Activated B cell treated with CpG ODN at 0.5 μM for 24 hours (primary cell): ENCODE measurements around the gene ADGRG1. TPM values are rescaled to one million over a fixed set of nuclear protein-coding genes. Genes with fewer than 3 reads are reported as not detected.

Experiments used
- ATAC-seq: fragments of 200-7000 bp; cut with Tn5 transposase; one replicate; pipeline ENCODE4 v1.10.0; 2021; ENCODE audit warnings: low read depth, mild to moderate bottlenecking, moderate library complexity
- CTCF ChIA-PET: fragments of 350-600 bp; sonication (Branson Sonifier 250); formaldehyde crosslinking; loops from one replicate; lab custom pipeline; 2021; ENCODE audit warnings: antibody characterized with exemption; lab: Charles Lee
- POLR2A ChIA-PET: fragments of 350-600 bp; sonication (Branson Sonifier 250); formaldehyde crosslinking; loops from one replicate; lab custom pipeline; 2021; ENCODE audit warnings: antibody characterized with exemption; lab: Charles Lee
- DNase-seq: peaks from one replicate; pipeline ENCODE4 v3.0.0; 2022
- H3K27ac Mint-ChIP-seq: one replicate; pipeline ENCODE4 v1.8.0; 2020; ENCODE audit warnings: mixed read lengths
- H3K27me3 Mint-ChIP-seq: one replicate; pipeline ENCODE4 v1.8.0; 2021; ENCODE audit warnings: mixed read lengths
- H3K36me3 Mint-ChIP-seq: one replicate; pipeline ENCODE4 v1.8.0; 2021; ENCODE audit warnings: low read depth, mixed read lengths
- H3K4me1 Mint-ChIP-seq: one replicate; pipeline ENCODE4 v1.8.0; 2021; ENCODE audit warnings: mixed read lengths
- H3K4me3 Mint-ChIP-seq: one replicate; pipeline ENCODE4 v1.8.0; 2020; ENCODE audit warnings: mild to moderate bottlenecking, mixed read lengths
- H3K9me3 Mint-ChIP-seq: one replicate; pipeline ENCODE4 v1.8.0; 2020; ENCODE audit warnings: mixed read lengths
- intact Hi-C: fragments of 100-400 bp; cut with micrococcal nuclease; formaldehyde crosslinking; loops from one replicate; pipeline ENCODE4 v1.15.1; 2024
- total RNA-seq: library from RNA; stranded (reverse); gene quantifications from 2 replicates; pipeline ENCODE4 v1.2.3, GENCODE V29; 2022
- TF ChIP-seq, protein P1 (sequence below): fragments of 200-600 bp; IDR thresholded peaks from one replicate; pipeline ENCODE4 v1.8.0; 2022; ENCODE audit warnings: antibody characterized with exemption, mild to moderate bottlenecking

ADGRG1 gene
- total RNA-seq, 1 donor from 2014 or later, result 0.13 TPM

DNA sequence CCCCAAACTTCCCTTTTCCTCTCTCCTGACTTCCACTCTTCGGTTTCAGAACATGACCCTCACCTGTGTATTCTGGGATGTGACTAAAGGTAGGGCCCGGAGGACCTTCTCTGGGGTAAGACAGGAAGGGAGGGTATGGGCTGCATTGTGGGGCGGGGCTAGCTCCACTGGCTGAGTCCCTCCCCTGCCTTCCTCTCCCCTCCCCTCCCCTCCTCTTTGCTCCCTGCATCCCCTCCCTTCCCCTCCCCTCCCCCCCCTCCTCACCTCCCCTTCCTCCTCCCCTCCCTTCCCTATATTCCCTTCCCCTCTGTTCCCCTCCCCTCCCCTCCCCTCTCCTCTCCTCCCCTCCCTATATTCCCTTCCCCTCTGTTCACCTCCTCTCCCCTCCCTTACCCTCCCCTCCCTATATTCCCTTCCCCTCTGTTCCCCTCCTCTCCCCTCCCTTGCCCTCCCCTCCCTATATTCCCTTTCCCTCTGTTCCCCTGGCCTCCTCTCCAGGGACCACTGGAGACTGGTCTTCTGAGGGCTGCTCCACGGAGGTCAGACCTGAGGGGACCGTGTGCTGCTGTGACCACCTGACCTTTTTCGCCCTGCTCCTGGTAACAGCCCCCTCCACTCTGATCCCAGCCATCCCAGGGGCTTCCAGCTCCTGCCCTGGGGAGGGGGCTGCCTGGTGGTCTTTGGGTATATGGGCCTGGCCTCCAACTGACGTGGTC is 51.5 kb downstream of the ADGRG1 start:
- Mint-ChIP-seq H3K36me3 (no peaks in the 10 kb centered on the region), H3K9me3 (no peaks in the 10 kb centered on the region), H3K4me3 (no peak overlapping the region), H3K27me3 (no peaks in the 10 kb centered on the region), H3K4me1 (no peaks in the 10 kb centered on the region), H3K27ac (no peak overlapping the region)
- ChIA-PET CTCF (no interaction called here), POLR2A (no interaction called here)
- TF ChIP-seq, protein P1, sequence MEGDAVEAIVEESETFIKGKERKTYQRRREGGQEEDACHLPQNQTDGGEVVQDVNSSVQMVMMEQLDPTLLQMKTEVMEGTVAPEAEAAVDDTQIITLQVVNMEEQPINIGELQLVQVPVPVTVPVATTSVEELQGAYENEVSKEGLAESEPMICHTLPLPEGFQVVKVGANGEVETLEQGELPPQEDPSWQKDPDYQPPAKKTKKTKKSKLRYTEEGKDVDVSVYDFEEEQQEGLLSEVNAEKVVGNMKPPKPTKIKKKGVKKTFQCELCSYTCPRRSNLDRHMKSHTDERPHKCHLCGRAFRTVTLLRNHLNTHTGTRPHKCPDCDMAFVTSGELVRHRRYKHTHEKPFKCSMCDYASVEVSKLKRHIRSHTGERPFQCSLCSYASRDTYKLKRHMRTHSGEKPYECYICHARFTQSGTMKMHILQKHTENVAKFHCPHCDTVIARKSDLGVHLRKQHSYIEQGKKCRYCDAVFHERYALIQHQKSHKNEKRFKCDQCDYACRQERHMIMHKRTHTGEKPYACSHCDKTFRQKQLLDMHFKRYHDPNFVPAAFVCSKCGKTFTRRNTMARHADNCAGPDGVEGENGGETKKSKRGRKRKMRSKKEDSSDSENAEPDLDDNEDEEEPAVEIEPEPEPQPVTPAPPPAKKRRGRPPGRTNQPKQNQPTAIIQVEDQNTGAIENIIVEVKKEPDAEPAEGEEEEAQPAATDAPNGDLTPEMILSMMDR, result no peak
- intact Hi-C loops, result no loop called here
- no peak for ATAC-seq
- DNase-seq, result no peak

DNA sequence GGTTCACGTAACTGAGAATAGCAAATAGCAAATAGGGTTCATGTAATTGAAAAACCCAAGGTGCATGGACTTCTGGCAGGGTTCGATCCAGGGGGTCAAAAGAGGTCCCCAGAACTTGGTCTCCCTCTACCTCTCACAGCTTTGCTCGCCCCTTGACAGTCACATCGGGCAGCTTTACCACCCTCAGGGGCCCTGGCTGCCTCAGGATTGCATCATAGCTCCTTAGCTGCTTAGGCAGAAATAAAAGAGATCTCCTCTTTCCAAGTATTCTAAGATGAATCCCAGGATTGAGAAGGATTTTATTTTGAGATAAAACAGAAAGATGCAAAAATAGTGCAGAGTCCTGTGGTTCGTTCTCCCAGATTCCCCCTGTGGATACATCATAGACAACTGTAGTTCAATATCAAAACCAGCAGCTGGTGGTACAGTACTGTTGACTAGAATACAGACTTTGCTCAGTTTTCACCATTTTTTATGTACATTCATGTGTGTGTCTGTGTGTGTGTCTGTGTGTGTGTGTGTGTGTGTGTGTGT is 52.5 kb downstream of the ADGRG1 start:
- no peak for ATAC-seq
- POLR2A ChIA-PET, result interaction anchor here (0.7 kb wide), 1 partner anchor 28 kb away, joined by 7 read pairs; no protein-coding TSS in a partner anchor
- CTCF ChIA-PET, result no interaction called here
- no peaks in the 10 kb centered on the region for H3K4me1 Mint-ChIP-seq
- no peak for DNase-seq
- TF ChIP-seq, protein P1, result no peak
- H3K27ac Mint-ChIP-seq, result no peak overlapping the region
- H3K36me3 Mint-ChIP-seq, result no peaks in the 10 kb centered on the region
- H3K4me3 Mint-ChIP-seq, result no peak overlapping the region
- no peaks in the 10 kb centered on the region for H3K9me3 Mint-ChIP-seq
- no peaks in the 10 kb centered on the region for H3K27me3 Mint-ChIP-seq
- intact Hi-C loops, result no loop called here

DNA sequence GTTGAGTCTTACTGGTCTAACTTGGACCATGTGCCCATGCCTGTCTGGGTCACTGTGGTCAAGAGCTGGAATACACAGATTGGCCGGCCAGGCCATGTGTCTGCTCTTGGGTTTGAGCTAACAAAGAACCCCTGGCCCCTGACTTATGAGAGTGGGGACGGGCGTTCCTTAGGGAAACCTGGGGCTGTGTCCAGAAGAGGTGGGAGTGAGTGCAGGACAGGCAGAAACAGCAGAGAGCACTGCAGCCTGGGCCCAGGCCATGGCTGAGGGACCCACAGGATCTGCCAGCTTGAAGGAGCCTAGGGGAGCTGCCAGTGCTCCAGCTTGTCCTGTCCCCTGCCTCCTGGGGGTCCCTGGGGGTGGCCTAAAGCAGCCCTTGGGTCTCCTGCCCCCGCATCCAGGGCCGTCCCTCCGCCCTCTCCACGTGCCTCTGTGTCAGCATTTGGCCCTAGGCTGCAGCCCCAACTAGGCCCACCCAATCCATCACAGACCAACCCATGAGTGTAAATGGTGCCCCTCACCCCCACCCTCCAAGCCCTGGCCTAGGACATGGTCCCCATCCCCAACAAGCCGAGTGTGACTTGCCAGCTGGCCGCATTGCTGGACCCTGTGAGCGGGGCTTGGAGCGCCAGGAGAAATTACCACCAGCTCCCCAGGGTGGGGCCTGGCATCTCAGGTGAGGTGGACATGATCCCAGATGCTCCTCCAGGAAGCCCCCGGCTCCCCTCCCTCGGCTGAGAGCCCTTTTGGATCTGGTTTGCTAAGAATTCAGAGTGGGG is 53.7 kb downstream of the ADGRG1 start:
- TF ChIP-seq, protein P1, result no peak
- Mint-ChIP-seq H3K4me3 (no peak overlapping the region), H3K27me3 (no peaks in the 10 kb centered on the region), H3K27ac (no peak overlapping the region), H3K36me3 (no peaks in the 10 kb centered on the region), H3K4me1 (no peaks in the 10 kb centered on the region), H3K9me3 (no peaks in the 10 kb centered on the region)
- DNase-seq (no peak), ATAC-seq (no peak)
- POLR2A ChIA-PET, result no interaction called here
- CTCF ChIA-PET, result no interaction called here
- intact Hi-C loops, result no loop called here

DNA sequence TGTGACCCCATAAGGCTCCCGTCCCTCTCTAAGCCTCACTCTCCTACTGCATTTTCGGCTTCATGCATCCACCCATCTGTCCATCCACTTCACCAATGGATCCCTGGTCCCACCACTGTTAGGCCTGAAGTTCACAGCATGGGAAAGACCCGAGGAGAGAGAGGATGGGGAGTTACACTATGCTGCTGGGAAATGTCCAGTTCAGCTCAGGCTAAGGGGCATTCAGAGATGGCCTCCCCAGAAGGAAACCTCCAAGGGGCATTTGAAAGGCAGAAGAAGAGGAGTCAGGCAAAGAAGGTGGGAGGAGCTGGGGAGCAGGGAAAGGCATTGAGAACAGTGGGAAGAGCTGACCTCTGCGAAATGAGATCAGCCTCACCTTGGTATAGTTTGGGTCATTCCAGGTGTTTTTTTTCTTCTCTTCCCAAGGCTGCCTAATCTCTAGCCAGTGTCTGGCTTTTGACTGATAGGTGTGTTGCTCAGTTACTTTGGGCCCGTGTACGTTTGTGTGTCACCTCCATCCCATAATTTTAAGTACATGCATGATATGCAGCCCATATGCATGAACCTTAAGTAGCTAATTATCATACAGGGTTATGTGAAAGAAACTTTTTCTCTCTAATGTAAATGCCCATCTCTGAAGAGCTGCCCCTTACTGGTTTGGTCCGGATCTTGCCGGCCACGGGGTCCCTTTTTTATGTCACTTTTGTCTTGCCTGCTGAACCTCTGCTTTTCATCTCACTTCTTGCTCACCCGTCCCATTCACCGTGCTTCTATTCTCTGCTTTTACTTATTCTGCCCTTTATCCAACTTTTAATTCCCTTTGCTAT is 54.6 kb downstream of the ADGRG1 start:
- intact Hi-C loops, result no loop called here
- Mint-ChIP-seq H3K27ac (no peak overlapping the region), H3K36me3 (no peaks in the 10 kb centered on the region), H3K27me3 (no peaks in the 10 kb centered on the region), H3K9me3 (no peaks in the 10 kb centered on the region), H3K4me3 (no peak overlapping the region), H3K4me1 (peaks cover 1% of the 10 kb centered on the region)
- ChIA-PET POLR2A (no interaction called here), CTCF (interaction anchor here (1.0 kb wide), 1 partner anchor 90 kb away, joined by 3 read pairs; no protein-coding TSS in a partner anchor)
- TF ChIP-seq, protein P1, result no peak
- ATAC-seq (no peak), DNase-seq (no peak)
